GM18499 (cell line): ENCODE measurements around the gene CCL25.

Experiments
- ATAC-seq: cut with Tn5 transposase; IDR thresholded peaks from one replicate; pipeline ENCODE4 v1.9.1; 2021; ENCODE audit warnings: moderate number of reproducible peaks; ENCODE audit not compliant: insufficient read depth, unreplicated experiment

CCL25 gene

GRCh38 chr19:8044018-8044417 lies 8.5 kb upstream of the CCL25 start:
- no peak for ATAC-seq

- ATAC-seq, result no peak
Measured at GRCh38 chr19:8045872-8046568, 6.5 kb upstream of the CCL25 start.

GRCh38 chr19:8046569-8047165 lies 5.9 kb upstream of the CCL25 start:
- no peak for ATAC-seq

GRCh38 chr19:8050274-8051096 lies 2.1 kb upstream of the CCL25 start:
- peak; percentile 63 for ATAC-seq

- no peak for ATAC-seq
Measured at GRCh38 chr19:8054169-8054568, 1.6 kb downstream of the CCL25 start.

- no peak for ATAC-seq
Measured at GRCh38 chr19:8056533-8056932, 4.0 kb downstream of the CCL25 start.

- ATAC-seq, result no peak
Measured at GRCh38 chr19:8057545-8058270, 5.1 kb downstream of the CCL25 start.

- no peak for ATAC-seq
Measured at GRCh38 chr19:8064911-8065874, 12.6 kb downstream of the CCL25 start.

- ATAC-seq, result no peak
Measured at GRCh38 chr19:8065875-8066261, 13.3 kb downstream of the CCL25 start.

- no peak for ATAC-seq
Measured at GRCh38 chr19:8069096-8069973, 16.8 kb downstream of the CCL25 start.

GRCh38 chr19:8071912-8072311 lies 19.4 kb downstream of the CCL25 start:
- ATAC-seq, result no peak

GRCh38 chr19:8074501-8074900 lies 21.9 kb downstream of the CCL25 start:
- ATAC-seq, result no peak

- ATAC-seq, result no peak
Measured at GRCh38 chr19:8075158-8076074, 22.9 kb downstream of the CCL25 start.

- ATAC-seq, result no peak
Measured at GRCh38 chr19:8079988-8080387, 27.4 kb downstream of the CCL25 start.

- no peak for ATAC-seq
Measured at GRCh38 chr19:8080832-8081231, 28.3 kb downstream of the CCL25 start.

- ATAC-seq, result no peak
Measured at GRCh38 chr19:8081569-8082550, 29.3 kb downstream of the CCL25 start.
